GM19025 (cell line): ENCODE results near the gene ITPA.
"Not testable (repeated sequence)": the region's sequence is repeated elsewhere in the genome, so short reads cannot be mapped to it uniquely, and the experiment has no call there.

Experiments used
- ATAC-seq: cut with Tn5 transposase; IDR thresholded peaks from one replicate; pipeline ENCODE4 v1.9.1; 2021; ENCODE audit warnings: mild to moderate bottlenecking, low read depth, moderate library complexity; ENCODE audit not compliant: unreplicated experiment

The ITPA gene

GRCh38 chr20:3195590-3196237 is 13.6 kb upstream of the ITPA start:
- no peak for ATAC-seq

GRCh38 chr20:3199206-3199605 is 10.1 kb upstream of the ITPA start:
- ATAC-seq = no peak

- no peak for ATAC-seq
These were observed 9.1 kb upstream of the ITPA start for GRCh38 chr20:3199976-3200755.

GRCh38 chr20:3202965-3203314 is 6.4 kb upstream of the ITPA start:
- ATAC-seq = no peak

- no peak for ATAC-seq
These were observed 5.8 kb upstream of the ITPA start for GRCh38 chr20:3203315-3204123.

- ATAC-seq = peak; percentile 78
These were observed 5.0 kb upstream of the ITPA start, which contains the start of gene DDRGK1 for GRCh38 chr20:3204124-3204794. Gene DDRGK1 (minus strand): TSS chr20:3204682. CDS start chr20:3204627, 55 bp downstream.

GRCh38 chr20:3208786-3209256 is 477 bp upstream of the ITPA start:
- ATAC-seq = no peak

GRCh38 chr20:3209946-3210317 is 634 bp downstream of the ITPA start:
- no peak for ATAC-seq

GRCh38 chr20:3210346-3210745 is 1.0 kb downstream of the ITPA start:
- no peak for ATAC-seq

GRCh38 chr20:3213226-3213625 is 3.9 kb downstream of the ITPA start:
- no peak for ATAC-seq

GRCh38 chr20:3215359-3215917 is 6.1 kb downstream of the ITPA start:
- not testable (repeated sequence) for ATAC-seq

- no peak for ATAC-seq
These were observed 9.2 kb downstream of the ITPA start for GRCh38 chr20:3218307-3218988.

- ATAC-seq = no peak
These were observed 12.3 kb downstream of the ITPA start for GRCh38 chr20:3221398-3222226.

GRCh38 chr20:3222635-3223600 is 13.6 kb downstream of the ITPA start:
- ATAC-seq = no peak

GRCh38 chr20:3223651-3223993 is 14.3 kb downstream of the ITPA start:
- ATAC-seq = no peak

GRCh38 chr20:3223994-3224680 is 14.8 kb downstream of the ITPA start:
- ATAC-seq = no peak

GRCh38 chr20:3224681-3225421 is 15.6 kb downstream of the ITPA start:
- no peak for ATAC-seq
